Measurements from ENCODE around the gene ATP6V0A4. TPM values are rescaled to one million over a fixed set of nuclear protein-coding genes. Genes with fewer than 3 reads are reported as not detected.

ATP6V0A4 gene
- total RNA-seq, 1 donor from 2014 or later = 0.88 TPM

GRCh38 chr7:138662991-138663320 lies 135.0 kb downstream of the ATP6V0A4 start:
- no peaks in the 10 kb centered on the region for H3K36me3 ChIP-seq (ENCODE audit: control insufficient read depth, insufficient read depth, low read length)
- H3K27me3 ChIP-seq (ENCODE audit: control insufficient read depth, insufficient read depth, low read length) = no peaks in the 10 kb centered on the region
- H3K4me3 ChIP-seq (ENCODE audit: low read depth, low read length) = no peak overlapping the region
- no peak for DNase-seq (ENCODE audit: low read depth)
- TF ChIP-seq, protein P1, sequence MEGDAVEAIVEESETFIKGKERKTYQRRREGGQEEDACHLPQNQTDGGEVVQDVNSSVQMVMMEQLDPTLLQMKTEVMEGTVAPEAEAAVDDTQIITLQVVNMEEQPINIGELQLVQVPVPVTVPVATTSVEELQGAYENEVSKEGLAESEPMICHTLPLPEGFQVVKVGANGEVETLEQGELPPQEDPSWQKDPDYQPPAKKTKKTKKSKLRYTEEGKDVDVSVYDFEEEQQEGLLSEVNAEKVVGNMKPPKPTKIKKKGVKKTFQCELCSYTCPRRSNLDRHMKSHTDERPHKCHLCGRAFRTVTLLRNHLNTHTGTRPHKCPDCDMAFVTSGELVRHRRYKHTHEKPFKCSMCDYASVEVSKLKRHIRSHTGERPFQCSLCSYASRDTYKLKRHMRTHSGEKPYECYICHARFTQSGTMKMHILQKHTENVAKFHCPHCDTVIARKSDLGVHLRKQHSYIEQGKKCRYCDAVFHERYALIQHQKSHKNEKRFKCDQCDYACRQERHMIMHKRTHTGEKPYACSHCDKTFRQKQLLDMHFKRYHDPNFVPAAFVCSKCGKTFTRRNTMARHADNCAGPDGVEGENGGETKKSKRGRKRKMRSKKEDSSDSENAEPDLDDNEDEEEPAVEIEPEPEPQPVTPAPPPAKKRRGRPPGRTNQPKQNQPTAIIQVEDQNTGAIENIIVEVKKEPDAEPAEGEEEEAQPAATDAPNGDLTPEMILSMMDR (IDR thresholded peaks at IDR 0.05; ENCODE audit: insufficient read depth, low read length, poor library complexity, severe bottlenecking) = no peak

DNA sequence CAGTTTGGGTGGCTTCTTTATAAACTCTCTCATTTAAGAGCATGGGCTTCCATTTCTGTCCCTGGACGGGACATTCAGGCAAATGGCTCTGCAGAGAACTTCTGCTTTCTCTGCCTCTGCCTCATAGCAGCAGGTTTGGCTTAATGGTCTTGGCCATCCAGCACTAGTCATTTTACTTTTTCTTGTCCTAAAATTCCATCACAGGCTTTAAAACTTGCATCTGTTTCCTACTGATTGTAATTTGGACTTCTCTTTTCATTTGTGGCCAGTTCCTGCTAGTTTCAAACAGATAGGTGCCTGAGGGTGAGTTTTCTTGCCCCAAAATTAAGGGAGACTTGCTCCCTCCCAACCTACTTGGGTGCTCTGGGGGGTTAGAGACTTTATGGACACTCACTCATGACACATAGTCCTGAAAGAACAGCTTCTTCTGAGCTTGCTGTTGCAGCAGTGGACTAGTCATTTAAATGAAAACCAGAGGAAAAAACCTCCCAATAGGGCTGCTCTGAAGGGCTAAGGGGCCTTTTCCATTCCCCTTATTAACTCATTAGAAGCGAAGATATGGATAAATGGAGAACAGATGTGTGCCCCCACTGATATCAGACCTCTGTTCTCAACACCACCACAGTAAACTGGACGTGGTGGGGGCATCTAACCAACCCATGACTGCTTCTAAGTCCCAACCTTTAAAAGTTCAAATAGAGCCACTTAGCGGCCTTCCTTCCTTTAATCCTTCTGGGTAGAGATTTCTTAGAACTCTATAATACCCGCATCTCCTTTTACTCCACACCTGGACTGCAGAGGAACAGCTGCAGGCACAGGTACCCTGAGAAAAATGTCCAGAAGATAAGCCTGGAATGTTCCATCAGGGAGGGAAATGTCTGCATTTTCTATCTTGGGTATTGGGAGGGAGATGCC lies 135.7 kb downstream of the ATP6V0A4 start:
- DNase-seq (ENCODE audit: low read depth) = no peak
- Histone ChIP-seq H3K4me3 (ENCODE audit: low read depth, low read length) (no peak overlapping the region), H3K27me3 (ENCODE audit: control insufficient read depth, insufficient read depth, low read length) (no peaks in the 10 kb centered on the region), H3K36me3 (ENCODE audit: control insufficient read depth, insufficient read depth, low read length) (no peaks in the 10 kb centered on the region)
- TF ChIP-seq, protein P1 (IDR thresholded peaks at IDR 0.05; ENCODE audit: insufficient read depth, low read length, poor library complexity, severe bottlenecking) = no peak

- TF ChIP-seq, protein P1 (IDR thresholded peaks at IDR 0.05; ENCODE audit: insufficient read depth, low read length, poor library complexity, severe bottlenecking) = no peak
- H3K4me3 ChIP-seq (ENCODE audit: low read depth, low read length) = no peak overlapping the region
- DNase-seq (ENCODE audit: low read depth) = no peak
Measured at GRCh38 chr7:138661069-138661635, 136.8 kb downstream of the ATP6V0A4 start.

DNA sequence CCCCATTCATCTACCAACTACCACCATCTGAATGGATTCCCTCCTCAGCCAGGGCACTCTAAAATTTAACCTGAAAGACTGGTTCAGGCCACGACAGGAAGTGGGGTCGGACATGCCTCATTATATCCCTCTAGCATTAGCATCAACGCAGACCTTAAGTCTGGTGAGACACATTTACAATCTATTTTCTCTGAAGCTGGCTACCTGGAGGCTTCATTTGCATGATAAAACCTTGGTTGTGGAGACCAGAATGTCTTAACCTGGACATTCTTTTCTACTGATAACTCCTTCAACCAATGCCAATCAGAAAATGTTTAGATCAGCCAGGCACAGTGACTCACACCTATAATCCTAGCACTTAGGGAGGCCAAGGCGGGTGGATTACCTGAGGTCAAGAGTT lies 139.1 kb downstream of the ATP6V0A4 start:
- H3K36me3 ChIP-seq (ENCODE audit: control insufficient read depth, insufficient read depth, low read length) = no peaks in the 10 kb centered on the region
- TF ChIP-seq, protein P1 (IDR thresholded peaks at IDR 0.05; ENCODE audit: insufficient read depth, low read length, poor library complexity, severe bottlenecking) = no peak
- no peaks in the 10 kb centered on the region for H3K27me3 ChIP-seq (ENCODE audit: control insufficient read depth, insufficient read depth, low read length)
- no peak overlapping the region for H3K4me3 ChIP-seq (ENCODE audit: low read depth, low read length)
- DNase-seq (ENCODE audit: low read depth) = no peak

More at GRCh38 chr7:138661069-138661635, 136.8 kb downstream of the ATP6V0A4 start:
- no peaks in the 10 kb centered on the region for H3K36me3 ChIP-seq (ENCODE audit: control insufficient read depth, insufficient read depth, low read length)
- no peaks in the 10 kb centered on the region for H3K27me3 ChIP-seq (ENCODE audit: control insufficient read depth, insufficient read depth, low read length)

- Histone ChIP-seq H3K27me3 (ENCODE audit: control insufficient read depth, insufficient read depth, low read length) (no peaks in the 10 kb centered on the region), H3K4me3 (ENCODE audit: low read depth, low read length) (no peak overlapping the region), H3K36me3 (ENCODE audit: control insufficient read depth, insufficient read depth, low read length) (no peaks in the 10 kb centered on the region)
- TF ChIP-seq, protein P1 (IDR thresholded peaks at IDR 0.05; ENCODE audit: insufficient read depth, low read length, poor library complexity, severe bottlenecking) = no peak
- no peak for DNase-seq (ENCODE audit: low read depth)
Measured at GRCh38 chr7:138657854-138658386, 140.1 kb downstream of the ATP6V0A4 start.

Measured in kidney epithelial cell (primary cell).